CD4-positive, alpha-beta T cell treated with Interleukin-6 at 100 ng/mL for 8 hours (primary cell): ENCODE data around the gene CHST8.
"Not testable (repeated sequence)": the region's sequence is repeated elsewhere in the genome, so short reads cannot be mapped to it uniquely, and the experiment has no call there.

Experiments used
- DNase-seq: peaks from one replicate; pipeline ENCODE4 v3.0.0-alpha.2; 2020; ENCODE audit warnings: mixed read lengths, low spot score

CHST8 gene

GRCh38 chr19:33621811-33622504 is at the start of gene CHST8:
Gene CHST8, plus strand, starts transcription at chr19:33621953. Its CDS starts 67,309 bp downstream, at chr19:33689262.
- no peak for DNase-seq

GRCh38 chr19:33572929-33573328 is 48.8 kb upstream of the CHST8 start:
- DNase-seq, result no peak

GRCh38 chr19:33574824-33575223 is 46.9 kb upstream of the CHST8 start:
- DNase-seq, result no peak

- DNase-seq, result no peak
Observed at GRCh38 chr19:33578697-33579096, 43.1 kb upstream of the CHST8 start.

GRCh38 chr19:33580026-33580644 is 41.6 kb upstream of the CHST8 start:
- DNase-seq, result no peak

DNA sequence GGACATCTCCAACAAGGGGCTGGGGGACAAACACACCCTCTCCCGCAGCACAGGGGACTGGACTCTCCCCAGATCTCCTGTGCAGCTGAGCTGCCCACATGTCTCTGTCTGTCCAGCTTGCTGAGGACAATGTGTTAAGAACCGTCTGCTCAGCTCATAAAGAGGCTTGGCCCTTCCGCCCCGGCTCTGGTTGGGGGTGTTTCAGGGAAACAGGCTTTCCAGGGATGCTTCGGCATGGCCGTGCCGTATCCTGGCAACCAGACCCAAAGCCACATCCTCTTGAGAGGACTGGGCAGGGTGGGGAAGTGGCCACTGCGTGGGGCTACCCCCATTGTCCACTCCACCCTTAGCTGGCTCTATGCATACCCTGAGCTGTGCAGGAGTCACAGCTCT is 41.1 kb upstream of the CHST8 start:
- DNase-seq, result no peak

DNA sequence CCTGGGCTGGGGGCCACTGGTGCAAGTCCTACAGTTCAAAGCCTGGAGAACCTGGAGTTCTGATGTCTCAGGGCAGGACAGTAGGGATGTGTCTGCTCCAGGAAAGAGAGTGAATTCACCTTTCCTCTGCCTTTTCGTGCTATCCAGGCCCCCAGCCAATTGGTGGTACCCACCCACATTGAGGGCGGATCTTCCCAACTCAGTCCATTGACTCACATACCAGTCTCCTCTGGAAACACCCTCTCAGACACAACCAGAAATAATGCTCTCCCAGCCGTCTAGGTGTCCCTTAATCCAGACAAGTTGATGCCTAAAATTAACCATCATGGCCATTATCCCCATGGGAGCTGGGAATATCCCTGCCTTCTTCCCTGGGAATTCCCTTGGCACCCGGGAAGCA is 38.8 kb upstream of the CHST8 start:
- no peak for DNase-seq

GRCh38 chr19:33587150-33587549 is 34.6 kb upstream of the CHST8 start:
- DNase-seq, result no peak

- no peak for DNase-seq
Observed at GRCh38 chr19:33590224-33590623, 31.5 kb upstream of the CHST8 start.

DNA sequence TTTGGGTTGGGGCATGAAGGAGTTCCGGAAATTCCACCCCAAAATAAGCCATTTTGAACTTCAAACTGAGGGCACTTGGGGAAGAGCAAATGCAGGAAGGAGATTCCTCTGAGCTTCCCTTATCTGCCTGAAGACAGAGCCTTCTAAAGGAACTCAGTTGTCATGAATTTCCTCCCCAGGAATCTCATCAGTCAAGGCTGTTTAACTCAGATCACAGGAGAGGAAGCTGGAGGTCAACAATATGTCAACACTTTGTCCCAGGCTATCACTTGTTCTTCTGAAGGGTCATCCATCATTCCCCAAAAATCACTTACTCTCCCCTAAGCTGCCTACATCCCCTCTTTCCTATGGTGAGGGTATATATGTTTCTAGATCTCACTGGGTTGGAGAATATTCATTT is 26.0 kb upstream of the CHST8 start:
- no peak for DNase-seq

GRCh38 chr19:33601583-33601982 is 20.2 kb upstream of the CHST8 start:
- no peak for DNase-seq

GRCh38 chr19:33602576-33603204 is 19.1 kb upstream of the CHST8 start:
- no peak for DNase-seq

DNA sequence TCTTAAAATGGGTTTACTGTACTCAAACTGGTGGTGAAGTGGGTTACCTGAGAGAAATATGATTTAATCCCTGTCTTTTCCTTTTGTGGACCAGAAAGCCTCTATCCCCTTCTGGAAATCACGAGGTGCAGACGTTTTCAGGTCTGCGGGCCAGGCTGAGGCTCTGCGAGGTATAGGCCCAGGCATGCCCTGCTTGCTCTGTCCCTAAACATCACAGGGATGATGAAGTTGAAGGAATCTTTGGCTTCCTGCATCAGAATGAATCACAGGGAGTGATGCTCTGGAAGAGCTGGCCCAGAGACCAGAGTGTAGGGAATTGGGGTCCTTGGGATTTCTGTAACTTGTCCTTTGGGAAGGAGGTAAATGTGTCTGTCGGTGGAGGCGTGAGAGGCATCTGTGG is 18.4 kb upstream of the CHST8 start:
- no peak for DNase-seq

DNA sequence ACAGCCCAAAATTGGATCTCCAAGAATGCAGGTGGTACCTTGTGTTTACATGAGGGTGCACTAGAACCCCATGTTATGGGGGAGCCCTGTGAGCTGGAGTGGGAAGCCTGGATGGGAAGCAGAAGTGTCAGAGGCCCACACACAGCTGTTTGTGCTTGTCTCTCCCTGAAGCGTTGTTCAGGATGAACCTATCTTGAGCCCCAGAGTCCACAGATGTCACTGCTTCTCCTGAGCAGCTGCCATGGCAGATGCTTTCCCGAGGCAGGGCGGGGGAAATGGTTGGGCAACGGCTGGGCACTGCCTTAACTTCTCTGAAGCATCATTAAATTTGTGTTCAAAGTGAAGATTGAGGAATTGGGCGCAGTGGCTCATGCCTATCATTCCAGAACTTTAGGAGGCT is 17.1 kb upstream of the CHST8 start:
- DNase-seq, result no peak

GRCh38 chr19:33605803-33606295 is 15.9 kb upstream of the CHST8 start:
- not testable (repeated sequence) for DNase-seq

- DNase-seq, result no peak
Observed at GRCh38 chr19:33606556-33606955, 15.2 kb upstream of the CHST8 start.

- no peak for DNase-seq
Observed at GRCh38 chr19:33609353-33609752, 12.4 kb upstream of the CHST8 start.

GRCh38 chr19:33610588-33610987 is 11.2 kb upstream of the CHST8 start:
- no peak for DNase-seq

DNA sequence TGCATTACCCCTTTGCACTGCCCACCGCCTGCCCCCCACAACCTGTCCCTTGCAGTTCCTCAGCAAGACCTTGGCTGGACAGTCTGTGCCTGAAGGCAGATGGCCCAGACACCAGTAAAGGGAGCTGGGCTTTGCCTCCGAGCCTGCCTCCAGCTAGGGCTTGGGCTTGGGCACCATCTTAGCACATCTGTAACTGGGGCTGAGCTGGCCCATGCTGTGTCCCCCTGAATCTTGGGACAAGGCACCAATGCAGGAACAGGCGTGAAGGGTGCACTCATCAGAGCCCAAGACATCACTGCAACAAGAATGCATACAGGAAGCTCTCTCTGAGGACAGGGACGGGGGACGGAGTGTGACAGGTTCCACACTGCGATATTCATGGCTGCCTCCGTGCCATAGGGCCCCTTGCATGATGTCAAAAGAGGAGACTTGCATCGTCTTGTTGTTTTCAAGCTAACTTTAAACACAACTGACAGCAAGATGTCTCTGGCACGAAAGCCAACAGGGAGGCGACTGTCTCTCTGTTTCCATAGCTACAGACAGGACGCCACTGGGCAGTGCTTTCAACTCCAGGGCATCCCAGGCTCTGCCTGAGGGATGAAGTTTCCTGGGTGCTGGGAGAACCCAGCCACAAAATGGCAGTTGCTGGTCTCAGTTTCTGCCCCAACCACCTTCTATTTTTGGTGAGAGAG is 8.7 kb upstream of the CHST8 start:
- DNase-seq, result no peak

DNA sequence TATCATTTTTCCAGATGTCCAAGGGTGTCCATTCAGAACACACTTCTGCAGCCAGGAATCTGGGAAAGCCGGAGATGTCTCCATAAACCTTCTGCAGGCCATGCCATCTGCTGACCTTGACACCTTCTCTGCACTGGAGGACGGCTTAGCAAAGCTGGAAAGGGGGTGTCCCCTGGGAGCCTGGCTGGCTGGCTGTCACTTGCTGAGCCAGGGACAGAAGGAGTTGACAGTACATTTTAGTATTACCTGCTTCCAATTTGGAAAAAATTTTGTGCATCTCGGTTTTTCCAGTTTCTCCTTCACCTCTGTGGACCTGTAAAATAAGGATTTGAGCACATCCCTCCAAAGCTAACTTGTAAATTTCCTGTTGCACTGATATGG is 8.1 kb upstream of the CHST8 start:
- no peak for DNase-seq

- no peak for DNase-seq
Observed at GRCh38 chr19:33616346-33616745, 5.4 kb upstream of the CHST8 start.

DNA sequence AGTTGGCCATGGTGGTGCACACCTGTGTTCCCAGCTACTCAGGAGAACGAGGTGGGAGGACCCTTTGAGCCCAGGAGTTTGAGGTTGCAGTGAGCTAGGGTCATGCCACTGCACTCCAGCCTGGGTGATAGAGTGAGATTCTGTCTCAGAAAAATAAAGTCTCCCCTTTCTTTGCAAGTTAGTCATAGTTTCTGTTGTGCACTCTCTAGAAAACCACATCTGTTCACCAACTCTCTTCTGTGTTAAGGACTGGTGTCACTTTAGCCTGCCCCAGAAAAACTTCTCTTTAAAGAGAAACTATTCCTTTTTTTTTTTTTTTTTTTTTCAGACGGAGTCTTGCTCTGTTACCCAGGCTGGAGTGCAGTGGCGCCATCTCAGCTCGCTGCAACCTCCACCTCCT is 4.9 kb upstream of the CHST8 start:
- no peak for DNase-seq

- not testable (repeated sequence) for DNase-seq
Observed at GRCh38 chr19:33618363-33618762, 3.4 kb upstream of the CHST8 start.
